ACHN (cell line): ENCODE results near the gene OGDH.

Source experiments
- DNase-seq: peaks from one replicate; pipeline ENCODE4 v3.0.0-alpha.2; 2015
- in situ Hi-C: cut with HindIII; loops from 2 replicates; pipeline ENCODE4 v1.10.0; 2017; ENCODE audit warnings: low sequenced_read_pairs, low pct_ligation_motif_present, low pct_unique_long_range_greater_than_20kb

Gene OGDH

GRCh38 chr7:44650772-44651171 is 44.3 kb downstream of the OGDH start:
- no peak for DNase-seq
- in situ Hi-C loops: no loop called here

GRCh38 chr7:44652535-44652934 is 46.1 kb downstream of the OGDH start:
- in situ Hi-C loops: no loop called here
- DNase-seq: no peak

GRCh38 chr7:44654255-44654796 is 47.9 kb downstream of the OGDH start:
- DNase-seq: no peak
- in situ Hi-C loops: no loop called here

GRCh38 chr7:44655341-44655740 is 48.9 kb downstream of the OGDH start:
- in situ Hi-C loops: no loop called here
- no peak for DNase-seq

- no peak for DNase-seq
- in situ Hi-C loops: no loop called here
Observed at GRCh38 chr7:44658979-44659378, 52.6 kb downstream of the OGDH start.

- in situ Hi-C loops: no loop called here
- no peak for DNase-seq
Observed at GRCh38 chr7:44661233-44661632, 54.8 kb downstream of the OGDH start.

GRCh38 chr7:44664780-44665461 is 58.5 kb downstream of the OGDH start:
- no peak for DNase-seq
- in situ Hi-C loops: no loop called here

GRCh38 chr7:44665531-44666213 is 59.2 kb downstream of the OGDH start:
- in situ Hi-C loops: no loop called here
- no peak for DNase-seq

GRCh38 chr7:44666566-44666965 is 60.1 kb downstream of the OGDH start:
- in situ Hi-C loops: no loop called here
- no peak for DNase-seq

- in situ Hi-C loops: no loop called here
- no peak for DNase-seq
Observed at GRCh38 chr7:44667190-44667589, 60.8 kb downstream of the OGDH start.

- DNase-seq: no peak
- in situ Hi-C loops: no loop called here
Observed at GRCh38 chr7:44671069-44671468, 64.6 kb downstream of the OGDH start.

- no peak for DNase-seq
- in situ Hi-C loops: no loop called here
Observed at GRCh38 chr7:44673324-44673723, 66.9 kb downstream of the OGDH start.

GRCh38 chr7:44673771-44674170 is 67.3 kb downstream of the OGDH start:
- DNase-seq: no peak
- in situ Hi-C loops: no loop called here

- in situ Hi-C loops: no loop called here
- DNase-seq: no peak
Observed at GRCh38 chr7:44674381-44674780, 68.0 kb downstream of the OGDH start.

GRCh38 chr7:44676776-44677175 is 70.3 kb downstream of the OGDH start:
- in situ Hi-C loops: no loop called here
- DNase-seq: no peak

- in situ Hi-C loops: no loop called here
- no peak for DNase-seq
Observed at GRCh38 chr7:44678101-44678470, 71.7 kb downstream of the OGDH start.

- peak; percentile 22 for DNase-seq
- in situ Hi-C loops: no loop called here
Observed at GRCh38 chr7:44678471-44679179, 72.2 kb downstream of the OGDH start.

- no peak for DNase-seq
- in situ Hi-C loops: no loop called here
Observed at GRCh38 chr7:44681645-44682044, 75.2 kb downstream of the OGDH start.

- in situ Hi-C loops: no loop called here
- no peak for DNase-seq
Observed at GRCh38 chr7:44685723-44686122, 79.3 kb downstream of the OGDH start.

- in situ Hi-C loops: no loop called here
- no peak for DNase-seq
Observed at GRCh38 chr7:44689427-44689826, 83.0 kb downstream of the OGDH start.
